GM21786 (cell line): ENCODE data around the gene NACC1.
"Not testable (repeated sequence)": the region's sequence is repeated elsewhere in the genome, so short reads cannot be mapped to it uniquely, and the experiment has no call there.

Experiments used
- ATAC-seq: cut with Tn5 transposase; IDR thresholded peaks from one replicate; pipeline ENCODE4 v1.9.1; 2021; ENCODE audit not compliant: unreplicated experiment

The NACC1 gene

DNA sequence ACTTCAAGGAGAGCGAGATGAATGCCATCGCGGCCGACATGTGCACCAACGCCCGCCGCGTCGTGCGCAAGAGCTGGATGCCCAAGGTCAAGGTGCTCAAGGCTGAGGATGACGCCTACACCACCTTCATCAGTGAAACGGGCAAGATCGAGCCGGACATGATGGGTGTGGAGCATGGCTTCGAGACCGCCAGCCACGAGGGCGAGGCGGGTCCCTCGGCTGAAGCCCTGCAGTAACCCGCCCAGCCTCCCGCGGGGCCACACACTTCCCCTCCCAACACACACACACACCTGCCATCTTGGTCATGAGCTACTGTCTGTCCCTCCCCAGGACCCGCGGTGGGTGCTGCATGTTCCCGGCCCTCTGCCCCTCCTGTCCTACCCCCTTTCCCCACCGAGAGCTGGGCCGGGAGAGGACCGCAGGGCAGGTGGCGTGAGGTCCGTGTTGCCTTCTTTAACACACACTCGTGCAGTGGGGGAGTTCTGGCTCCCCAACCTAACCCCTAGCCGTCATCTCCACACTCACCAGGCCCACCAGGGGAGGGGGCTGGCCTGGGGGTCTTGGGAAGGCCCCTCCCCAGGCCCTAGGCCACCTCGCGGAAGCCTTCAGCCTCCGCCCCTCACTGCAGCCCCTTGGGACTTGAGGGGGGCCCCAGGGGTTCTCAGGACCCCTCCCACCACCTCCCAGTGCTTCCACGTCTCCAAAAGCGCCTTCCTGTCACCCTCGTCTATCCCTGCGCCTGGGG, 20.3 kb downstream of the NACC1 start:
- ATAC-seq, result no peak

DNA sequence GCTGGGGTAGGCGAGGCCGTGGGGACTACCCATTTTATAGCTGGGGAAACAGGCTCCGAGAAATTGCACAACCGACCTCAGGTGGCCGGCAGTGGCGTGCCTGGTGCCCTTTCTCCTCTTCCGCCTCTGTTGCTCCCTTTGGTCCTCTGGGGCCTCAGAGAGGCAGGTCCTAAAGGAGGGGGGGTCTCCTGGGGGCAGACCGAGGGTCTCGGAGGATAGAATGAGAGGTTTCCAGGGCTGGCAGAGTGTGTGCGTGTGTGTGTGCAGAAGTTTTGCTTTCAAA, 20.8 kb downstream of the NACC1 start:
- no peak for ATAC-seq

DNA sequence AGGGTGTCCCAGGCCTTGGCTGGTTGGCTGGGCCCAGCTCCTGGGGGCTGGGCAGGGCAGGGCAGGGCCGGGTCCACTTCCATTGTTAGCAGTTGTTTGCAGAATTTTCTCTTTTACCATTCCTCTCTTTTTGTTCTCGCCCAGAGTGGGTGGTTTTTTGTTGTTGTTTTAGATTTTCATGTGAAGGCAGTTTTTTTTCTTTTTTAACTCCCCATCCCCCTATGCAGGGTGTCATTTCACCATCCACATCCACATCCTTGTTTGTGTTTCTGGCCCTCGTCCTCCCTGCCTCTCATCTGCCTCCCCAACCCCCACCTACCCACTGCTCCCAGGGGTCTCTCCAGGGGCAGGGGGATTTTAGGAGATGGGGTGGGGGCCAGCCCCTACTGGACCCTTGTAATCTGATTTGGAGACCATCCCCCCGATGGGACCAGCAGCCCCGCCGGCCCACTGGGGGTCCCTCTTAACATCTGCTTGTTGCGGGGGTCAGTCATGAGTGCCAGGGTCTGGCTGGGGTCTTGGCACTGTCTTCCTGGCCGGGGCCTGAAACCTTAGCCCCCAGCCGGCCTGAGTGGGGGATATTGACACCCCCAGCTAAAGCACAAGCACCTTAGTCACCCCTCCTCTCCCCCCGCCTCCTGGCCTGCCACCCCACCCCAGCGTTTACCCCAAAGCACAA, 21.7 kb downstream of the NACC1 start:
- no peak for ATAC-seq

DNA sequence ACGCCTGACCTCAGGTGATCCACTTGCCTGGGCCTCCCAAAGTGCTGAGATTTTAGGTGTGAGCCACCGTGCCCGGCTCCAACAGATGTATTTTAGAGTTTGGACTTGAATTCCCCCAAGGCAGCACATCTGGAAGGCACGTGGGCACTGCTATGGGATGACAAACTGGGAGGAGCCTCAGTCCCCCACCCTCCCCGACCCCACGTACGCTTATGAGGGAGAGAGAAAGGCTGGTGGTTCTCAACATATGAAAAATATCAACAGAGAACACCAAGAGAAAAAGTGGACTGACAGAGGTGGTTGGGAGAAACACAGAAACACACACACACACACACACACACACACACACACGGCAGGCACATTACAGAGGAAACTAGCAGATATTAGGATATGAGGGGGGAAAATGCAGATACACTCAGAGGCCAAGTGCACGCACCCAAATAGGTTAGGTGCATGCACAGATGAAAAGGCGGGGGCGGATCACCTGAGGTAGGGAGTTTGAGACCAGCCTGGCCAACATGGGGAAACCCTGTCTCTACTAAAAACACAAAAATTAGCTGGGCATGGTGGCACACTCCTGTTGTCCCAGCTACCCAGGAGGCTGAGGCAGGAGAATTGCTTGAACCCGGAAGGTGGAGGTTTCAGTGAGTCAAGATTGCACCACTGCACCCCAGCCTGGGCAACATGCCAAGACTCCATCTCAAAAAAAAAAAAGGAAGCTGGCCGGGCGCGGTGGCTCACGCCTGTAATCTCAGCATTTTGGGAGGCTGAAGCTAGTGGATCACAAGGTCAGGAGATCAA, 28.9 kb downstream of the NACC1 start:
- no peak for ATAC-seq

DNA sequence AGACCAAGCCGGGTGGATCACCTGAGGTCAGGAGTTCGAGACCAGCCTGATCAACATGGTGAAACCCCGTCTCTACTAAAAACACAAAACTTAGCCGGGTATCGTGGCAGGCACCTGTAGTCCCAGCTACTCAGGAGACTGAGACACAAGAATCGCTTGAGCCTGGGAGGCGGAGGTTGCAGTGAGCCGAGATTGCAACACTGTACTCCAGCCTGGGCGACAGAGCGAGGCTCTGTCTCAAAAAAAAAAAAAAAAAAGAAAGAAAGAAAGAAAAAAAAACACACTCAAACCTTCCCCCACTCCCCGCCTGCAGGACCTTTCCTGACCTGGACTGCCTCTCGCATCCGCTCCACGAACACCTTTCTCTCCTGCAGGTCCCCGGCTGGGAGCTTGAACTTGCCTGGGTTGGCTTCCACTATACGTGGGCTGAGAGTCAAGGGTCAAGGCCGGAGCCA, 31.1 kb downstream of the NACC1 start:
- not testable (repeated sequence) for ATAC-seq

DNA sequence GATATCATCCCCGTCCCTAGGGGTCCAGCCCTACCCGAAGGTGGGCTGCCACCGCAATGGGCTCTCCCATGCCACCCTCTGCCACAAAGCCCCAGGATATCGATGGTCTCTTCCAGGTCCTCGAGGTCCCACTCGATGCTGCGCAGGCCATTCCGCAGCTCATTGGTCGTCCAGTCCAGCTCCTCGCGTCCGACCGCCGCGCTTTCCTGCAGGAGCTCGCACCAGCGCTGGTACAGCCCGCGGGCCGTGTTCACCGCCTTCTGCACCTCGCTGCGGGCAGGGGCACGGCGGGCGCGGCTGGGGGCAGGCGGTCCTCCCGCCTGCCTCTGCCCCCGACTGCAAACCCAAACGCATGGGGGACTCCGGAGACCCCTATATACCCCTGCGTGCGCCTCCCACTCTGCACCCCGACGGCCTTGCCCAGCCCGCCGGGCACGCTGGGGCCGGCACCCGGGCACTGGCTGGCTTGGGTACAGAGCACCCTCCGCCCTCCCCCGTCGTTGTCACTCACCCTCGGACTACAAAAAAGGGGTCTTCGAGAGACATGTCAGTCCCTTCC, 31.6 kb downstream of the NACC1 start:
- ATAC-seq, result no peak

- ATAC-seq, result peak; percentile 29
These were observed 32.3 kb downstream of the NACC1 start, which contains the start of the genes IER2 and STX10 for GRCh38 chr19:13150187-13150930. Gene IER2 (plus strand): TSS chr19:13150411. CDS start chr19:13153187, 2,776 bp downstream. Gene STX10 (minus strand): TSS chr19:13150375. CDS start chr19:13150173, 202 bp downstream.

GRCh38 chr19:13150931-13151604, 33.0 kb downstream of the NACC1 start:
- no peak for ATAC-seq

- peak; percentile 32 for ATAC-seq
These were observed 33.7 kb downstream of the NACC1 start for GRCh38 chr19:13151605-13152355.

DNA sequence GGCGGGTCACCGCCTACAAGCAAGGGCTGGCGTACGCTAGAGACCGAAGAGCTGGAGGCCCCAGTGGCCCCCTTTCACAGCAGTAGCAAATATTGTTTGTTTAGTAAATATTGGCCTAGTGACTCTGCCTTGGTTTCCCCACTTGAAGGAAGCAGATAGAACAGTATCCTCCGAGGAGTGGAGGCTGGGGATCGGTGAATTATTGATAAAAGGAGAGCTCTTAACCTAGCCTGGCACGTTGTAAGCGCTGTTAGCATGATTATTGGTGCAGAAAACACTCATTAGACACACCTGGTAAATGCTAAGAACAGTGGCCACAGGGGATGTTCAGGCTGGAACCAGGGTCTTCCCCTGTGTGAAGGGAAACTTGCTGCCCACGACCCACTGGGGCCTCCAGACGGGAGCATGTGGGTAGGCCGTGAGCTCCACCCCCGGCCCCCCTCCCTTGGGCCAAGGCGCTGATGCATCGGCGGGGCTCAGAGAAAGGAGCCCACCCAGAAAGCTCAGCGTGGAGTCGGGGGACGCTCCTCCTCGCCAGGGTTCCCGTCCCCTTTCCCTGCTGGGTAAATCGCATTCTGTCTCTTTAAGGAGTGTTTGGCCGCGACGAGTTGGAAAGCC, 34.4 kb downstream of the NACC1 start:
- ATAC-seq, result peak; percentile 10

DNA sequence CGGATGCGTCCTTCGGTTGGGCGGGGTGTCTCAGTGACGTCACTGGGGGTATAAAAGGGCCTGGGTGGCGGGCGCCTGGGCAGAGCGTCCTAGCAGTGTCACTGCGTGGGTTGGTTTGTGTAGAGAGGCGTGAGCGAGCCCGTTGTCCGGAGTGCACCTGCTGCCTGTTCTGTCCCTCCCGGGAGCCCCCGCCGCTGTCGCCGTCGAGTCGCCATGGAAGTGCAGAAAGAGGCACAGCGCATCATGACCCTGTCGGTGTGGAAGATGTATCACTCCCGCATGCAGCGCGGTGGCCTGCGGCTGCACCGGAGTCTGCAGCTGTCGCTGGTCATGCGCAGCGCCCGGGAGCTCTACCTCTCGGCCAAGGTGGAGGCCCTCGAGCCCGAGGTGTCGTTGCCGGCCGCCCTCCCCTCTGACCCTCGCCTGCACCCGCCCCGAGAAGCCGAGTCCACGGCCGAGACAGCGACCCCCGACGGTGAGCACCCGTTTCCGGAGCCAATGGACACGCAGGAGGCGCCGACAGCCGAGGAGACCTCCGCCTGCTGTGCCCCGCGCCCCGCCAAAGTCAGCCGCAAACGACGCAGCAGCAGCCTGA, 35.0 kb downstream of the NACC1 start:
- ATAC-seq, result peak; percentile 17

DNA sequence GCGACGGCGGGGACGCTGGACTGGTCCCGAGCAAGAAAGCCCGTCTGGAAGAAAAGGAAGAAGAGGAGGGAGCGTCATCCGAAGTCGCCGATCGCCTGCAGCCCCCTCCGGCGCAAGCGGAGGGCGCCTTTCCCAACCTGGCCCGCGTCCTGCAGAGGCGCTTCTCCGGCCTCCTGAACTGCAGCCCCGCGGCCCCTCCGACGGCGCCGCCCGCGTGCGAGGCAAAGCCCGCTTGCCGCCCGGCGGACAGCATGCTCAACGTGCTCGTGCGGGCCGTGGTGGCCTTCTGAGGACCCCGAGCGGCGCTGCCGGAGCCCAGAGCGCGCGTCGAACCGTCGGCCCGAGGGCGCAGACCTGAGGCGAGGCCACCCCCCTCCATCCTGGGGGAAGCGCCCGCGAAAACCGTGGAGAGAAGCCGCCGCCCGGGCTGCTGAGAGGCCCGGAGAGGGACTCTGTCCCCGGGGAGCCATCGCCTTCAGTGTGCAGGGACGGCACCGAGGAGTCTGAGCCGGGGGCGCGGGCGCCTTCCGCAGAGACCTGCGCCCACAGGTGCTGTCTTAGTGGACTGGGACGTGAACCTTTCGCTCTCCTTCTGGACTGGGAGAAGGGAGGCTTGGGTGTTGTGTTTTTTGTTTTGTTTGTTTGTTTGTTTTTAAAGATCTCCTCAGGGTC, 35.6 kb downstream of the NACC1 start:
- ATAC-seq, result no peak

DNA sequence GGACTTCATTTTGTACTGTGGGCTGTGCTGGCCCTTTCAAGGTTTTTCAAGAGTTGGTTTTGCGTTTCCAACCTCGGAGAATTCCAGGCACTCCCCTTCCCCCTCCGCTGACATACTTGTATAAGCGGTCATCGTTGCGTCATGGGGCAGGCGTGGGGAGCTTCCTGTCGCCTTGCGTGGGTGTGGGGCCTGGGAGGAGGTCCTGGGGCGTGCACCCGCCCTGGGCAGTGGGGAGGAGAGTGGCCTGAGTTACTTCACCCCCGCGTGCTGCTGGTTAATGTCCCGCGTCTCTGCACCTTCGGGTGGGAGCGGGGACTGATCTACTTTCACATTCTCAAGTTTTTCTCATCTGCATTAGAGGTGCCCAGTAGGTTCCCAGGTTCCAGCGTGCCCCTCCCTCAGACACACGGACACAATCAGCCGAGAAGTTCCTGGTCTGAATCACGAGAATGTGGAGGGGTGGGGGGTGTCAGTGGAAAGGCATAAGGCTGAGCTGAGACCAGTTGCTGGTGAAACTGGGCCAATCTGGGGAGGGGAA, 36.2 kb downstream of the NACC1 start:
- ATAC-seq, result no peak

DNA sequence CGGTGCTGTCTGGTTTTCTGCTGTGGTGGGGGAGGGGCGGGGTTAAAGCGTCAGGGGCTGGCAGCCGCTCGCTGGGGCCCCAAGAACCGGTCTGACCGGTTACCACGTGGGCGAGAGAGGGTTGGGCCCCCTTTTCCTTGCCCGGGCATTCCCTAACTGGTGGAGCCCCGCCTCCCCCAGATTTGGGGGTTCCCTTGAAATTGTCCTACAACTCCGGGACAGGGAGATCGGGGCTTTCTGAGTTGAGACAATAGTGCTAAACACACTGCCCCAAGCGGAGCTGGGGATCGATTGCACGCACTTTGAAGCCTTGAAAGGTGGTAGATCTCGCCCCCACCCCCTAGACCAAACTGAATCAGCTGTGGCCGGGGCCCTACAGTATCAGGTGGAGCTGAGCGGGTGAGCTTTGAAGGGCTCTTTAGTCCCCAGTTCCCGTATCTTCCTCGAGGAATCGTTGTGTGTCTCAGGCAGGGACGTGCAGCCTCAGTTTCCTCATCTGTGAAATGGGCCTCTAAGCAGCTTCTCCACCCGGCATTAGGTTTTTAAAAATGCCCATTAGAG, 36.9 kb downstream of the NACC1 start:
- no peak for ATAC-seq

DNA sequence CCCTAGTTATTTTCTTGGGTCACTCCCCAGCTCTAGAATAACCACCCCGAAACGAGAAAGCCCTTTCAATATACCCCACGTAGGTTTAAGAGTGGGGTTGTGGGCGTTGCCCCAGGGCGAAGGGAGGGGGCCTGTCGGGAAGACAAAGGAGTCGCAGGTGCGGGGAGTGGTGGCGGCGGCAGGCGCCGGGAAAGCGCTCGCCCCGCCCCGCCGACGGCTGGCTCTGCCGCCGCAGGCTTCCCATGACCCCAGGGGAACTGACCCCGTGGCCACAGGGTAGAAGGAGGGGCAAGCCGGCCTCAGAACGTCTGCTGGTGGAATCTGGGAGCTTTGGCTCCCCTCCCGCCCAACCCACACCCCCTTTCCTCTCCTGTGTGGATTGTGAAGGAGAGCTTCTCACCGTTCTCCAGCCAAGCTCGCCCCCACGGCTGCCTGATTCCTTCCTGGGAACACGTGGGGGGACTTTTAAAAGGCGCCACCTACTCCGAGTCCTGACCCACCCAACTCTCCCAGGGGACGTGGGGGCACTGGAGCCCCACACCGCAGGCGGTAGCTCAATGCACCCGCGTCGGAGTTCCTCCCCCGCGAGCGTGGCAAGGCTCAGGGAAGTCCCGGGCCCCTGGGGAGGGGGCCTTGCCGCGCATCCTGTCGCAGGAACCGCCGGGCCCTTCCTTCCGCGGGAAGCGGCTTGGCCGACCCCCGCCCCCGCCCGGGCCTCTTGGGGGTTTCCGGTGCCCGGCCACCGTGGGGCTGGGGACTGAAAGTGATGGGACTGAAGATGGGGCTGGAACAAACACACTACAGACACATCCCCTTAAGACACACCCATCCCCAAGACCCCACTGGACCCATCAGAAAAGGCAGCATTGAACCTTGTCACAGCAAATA, 37.7 kb downstream of the NACC1 start:
- no peak for ATAC-seq

DNA sequence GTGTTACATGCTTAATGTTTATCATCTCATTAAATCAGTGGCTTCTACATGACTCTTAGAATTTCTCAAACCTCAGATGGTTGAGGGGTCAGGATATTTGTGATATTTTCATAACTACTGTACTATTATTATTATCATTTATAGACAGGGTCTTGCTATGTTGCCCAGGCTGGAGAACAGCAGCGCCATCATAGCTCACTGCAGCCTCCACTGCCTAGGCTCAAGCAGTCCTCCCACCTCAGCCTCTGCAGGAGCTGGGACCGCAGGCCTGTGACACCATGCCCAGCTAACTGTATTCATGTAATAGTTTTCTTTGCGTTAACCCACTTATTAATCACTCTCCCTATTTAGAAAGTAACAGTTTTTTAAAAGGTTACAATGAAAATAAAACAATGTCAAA, 41.6 kb downstream of the NACC1 start:
- ATAC-seq, result no peak

GRCh38 chr19:13160557-13160956, 42.5 kb downstream of the NACC1 start:
- no peak for ATAC-seq
